Suprapubic skin (tissue), 4 donors: ENCODE data around the gene VWDE.

ENCODE experiments used
- EP300 ChIP-seq: sonication (generic); formaldehyde crosslinking; IDR thresholded peaks from one replicate; pipeline ENCODE4 v1.6.1; 2017; ENCODE audit warnings: antibody characterized with exemption
- POLR2A ChIP-seq, 2 donors: fragments of 450-650 bp; IDR thresholded peaks; one replicate each; pipeline ENCODE4 v1.6.1; 2017; ENCODE audit warnings: antibody characterized with exemption in 2 of 2, mild to moderate bottlenecking in 2 of 2, moderate library complexity in 2 of 2
- POLR2AphosphoS5 ChIP-seq, 3 donors: sonication (generic); formaldehyde crosslinking; IDR thresholded peaks; one replicate each; pipeline ENCODE4 v1.6.1; 2017; ENCODE audit warnings: antibody characterized with exemption in 3 of 3
- TF ChIP-seq, protein P1 (sequence below), 2 donors: fragments of 200-600 bp in 1 of 2; fragments of 450-650 bp in 1 of 2; sonication (generic) in 1 of 2; IDR thresholded peaks; one replicate each; pipeline ENCODE4 v1.5.1; 2016 to 2019; ENCODE audit warnings: antibody characterized with exemption in 2 of 2, mild to moderate bottlenecking in 1 of 2, moderate library complexity in 1 of 2

- TF ChIP-seq POLR2A (IDR thresholded peaks at IDR 0.05): no peak
- TF ChIP-seq, protein P1, sequence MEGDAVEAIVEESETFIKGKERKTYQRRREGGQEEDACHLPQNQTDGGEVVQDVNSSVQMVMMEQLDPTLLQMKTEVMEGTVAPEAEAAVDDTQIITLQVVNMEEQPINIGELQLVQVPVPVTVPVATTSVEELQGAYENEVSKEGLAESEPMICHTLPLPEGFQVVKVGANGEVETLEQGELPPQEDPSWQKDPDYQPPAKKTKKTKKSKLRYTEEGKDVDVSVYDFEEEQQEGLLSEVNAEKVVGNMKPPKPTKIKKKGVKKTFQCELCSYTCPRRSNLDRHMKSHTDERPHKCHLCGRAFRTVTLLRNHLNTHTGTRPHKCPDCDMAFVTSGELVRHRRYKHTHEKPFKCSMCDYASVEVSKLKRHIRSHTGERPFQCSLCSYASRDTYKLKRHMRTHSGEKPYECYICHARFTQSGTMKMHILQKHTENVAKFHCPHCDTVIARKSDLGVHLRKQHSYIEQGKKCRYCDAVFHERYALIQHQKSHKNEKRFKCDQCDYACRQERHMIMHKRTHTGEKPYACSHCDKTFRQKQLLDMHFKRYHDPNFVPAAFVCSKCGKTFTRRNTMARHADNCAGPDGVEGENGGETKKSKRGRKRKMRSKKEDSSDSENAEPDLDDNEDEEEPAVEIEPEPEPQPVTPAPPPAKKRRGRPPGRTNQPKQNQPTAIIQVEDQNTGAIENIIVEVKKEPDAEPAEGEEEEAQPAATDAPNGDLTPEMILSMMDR (IDR thresholded peaks at IDR 0.05): no peak
- TF ChIP-seq EP300: no peak
- TF ChIP-seq POLR2AphosphoS5 (IDR thresholded peaks at IDR 0.05): no peak
These were observed 100.6 kb downstream of the VWDE start for GRCh38 chr7:12303062-12303461.
